GM23338 (cell line): ENCODE results near the gene VPS72.

Experiments used
- CTCF ChIP-seq, 2 experiments: fragments of 200-600 bp in 1 of 2; sonication (generic) in 1 of 2; conservative IDR thresholded peaks; 2 replicates each; pipeline versions ENCODE4 v1.5.1 to v1.6.1; 2016 to 2017; ENCODE audit warnings: antibody characterized with exemption in 2 of 2, low read depth in 2 of 2, mild to moderate bottlenecking in 2 of 2, moderate library complexity in 1 of 2
- ETS1 ChIP-seq: IDR thresholded peaks from 2 replicates; pipeline ENCODE4 v1.6.1; 2016; ENCODE audit warnings: antibody characterized with exemption
- EZH2 ChIP-seq: fragments of 200-600 bp; sonication (generic); IDR thresholded peaks from one replicate; pipeline ENCODE4 v1.8.0; 2017; ENCODE audit warnings: antibody characterized with exemption, mild to moderate bottlenecking, low read depth; ENCODE audit not compliant: unreplicated experiment
- JUNB ChIP-seq: IDR thresholded peaks from one replicate; pipeline ENCODE4 v1.6.1; 2016; ENCODE audit warnings: antibody characterized with exemption; ENCODE audit not compliant: unreplicated experiment
- POLR2AphosphoS5 ChIP-seq: IDR thresholded peaks from 2 replicates; pipeline ENCODE4 v1.6.1; 2016; ENCODE audit warnings: antibody characterized with exemption, low read depth
- REST ChIP-seq: IDR thresholded peaks from one replicate; pipeline ENCODE4 v1.6.1; 2018; ENCODE audit warnings: antibody characterized with exemption; ENCODE audit not compliant: unreplicated experiment

- TF ChIP-seq CTCF (conservative IDR thresholded peaks at IDR 0.05; ENCODE audit: low read depth in 2 of 2) (no peak), EZH2 (no peak), REST (no peak), JUNB (no peak), POLR2AphosphoS5 (no peak), ETS1 (no peak)
These were observed 55.6 kb downstream of the VPS72 start for GRCh38 chr1:151134396-151134795.
